NCI-H1417 (cell line): Measurements from ENCODE around the gene VPS4A.

Experiments
- DNase-seq, 3 experiments: peaks; one replicate each; lab custom pipeline; 2025; lab: John Stamatoyannopoulos, UW

The VPS4A gene

DNA sequence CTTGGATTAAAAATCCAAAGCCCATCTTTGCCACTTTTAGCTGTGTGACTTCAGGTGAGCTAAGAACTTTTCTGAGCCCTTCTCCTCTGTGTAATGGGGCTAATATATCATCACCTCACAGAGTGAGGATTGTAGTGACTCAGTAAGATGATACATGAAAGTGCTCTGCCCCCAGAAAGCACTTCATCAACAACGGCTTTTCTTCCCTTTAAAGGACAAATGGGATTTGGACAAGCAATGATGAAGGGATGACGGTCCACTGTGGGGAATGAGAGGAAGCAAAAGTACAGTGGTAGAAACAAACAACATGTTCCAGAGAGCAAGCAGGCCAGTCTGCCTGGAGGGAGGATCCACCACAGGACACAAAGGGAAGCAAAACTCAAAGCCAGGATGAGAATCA lies 54.8 kb downstream of the VPS4A start:
- no peak for DNase-seq

DNA sequence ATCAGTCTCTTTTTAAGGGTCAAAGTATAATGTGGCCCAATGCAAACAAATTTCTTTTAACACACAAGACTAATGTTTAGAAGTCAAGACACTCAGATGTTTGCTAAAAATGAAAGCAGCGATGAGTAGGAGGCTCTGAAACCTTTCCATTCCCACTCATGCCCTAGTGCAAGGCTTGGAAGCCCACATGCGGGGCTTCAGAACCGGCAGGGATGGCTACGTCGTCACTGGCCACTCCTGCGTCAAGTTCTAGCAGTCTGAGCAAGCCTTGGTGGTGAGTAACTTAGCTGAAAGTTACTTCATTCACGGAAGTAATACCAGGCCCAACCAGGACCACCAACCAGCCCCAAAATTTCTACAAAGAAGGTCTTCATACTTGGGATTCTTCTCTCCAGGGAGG lies 55.3 kb downstream of the VPS4A start:
- DNase-seq = no peak

DNA sequence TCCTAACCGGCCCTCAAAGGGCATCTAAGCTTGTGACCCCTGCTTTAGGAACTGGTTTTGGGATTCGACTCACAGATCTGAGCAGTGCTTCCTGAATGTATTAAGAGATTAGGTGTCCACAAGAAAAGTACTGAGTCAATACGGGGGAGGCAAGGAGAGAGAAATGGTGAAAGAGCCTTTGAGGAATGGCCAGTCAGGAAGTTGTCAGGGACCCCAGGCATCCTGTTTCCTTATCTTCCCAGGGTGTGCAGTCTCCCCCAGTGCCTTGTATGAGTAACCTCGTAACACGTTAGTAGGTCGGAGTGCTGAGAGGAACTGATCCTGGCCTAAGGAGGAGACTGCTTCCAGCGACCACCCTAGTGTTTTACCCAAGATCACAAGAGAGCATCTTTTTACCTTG lies 56.8 kb downstream of the VPS4A start:
- no peak for DNase-seq

DNA sequence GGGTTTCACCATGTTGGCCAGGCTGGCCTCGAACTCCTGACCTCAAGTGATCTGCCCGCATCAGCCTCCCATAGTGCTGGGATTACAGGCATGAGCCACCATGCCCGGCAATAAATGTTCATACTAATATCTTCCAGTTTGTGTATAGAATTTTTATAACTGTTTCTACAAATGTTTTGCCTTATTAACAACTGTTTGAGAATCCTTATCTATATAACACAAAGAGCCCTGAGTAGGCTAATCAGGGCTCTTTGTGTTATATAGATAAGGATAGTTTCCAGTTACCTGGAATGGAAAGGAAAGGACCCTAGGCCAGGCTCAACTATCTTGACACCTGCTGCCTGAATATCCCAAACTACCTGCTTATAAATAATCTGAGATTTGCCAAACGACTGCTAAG lies 57.7 kb downstream of the VPS4A start:
- no peak for DNase-seq

DNA sequence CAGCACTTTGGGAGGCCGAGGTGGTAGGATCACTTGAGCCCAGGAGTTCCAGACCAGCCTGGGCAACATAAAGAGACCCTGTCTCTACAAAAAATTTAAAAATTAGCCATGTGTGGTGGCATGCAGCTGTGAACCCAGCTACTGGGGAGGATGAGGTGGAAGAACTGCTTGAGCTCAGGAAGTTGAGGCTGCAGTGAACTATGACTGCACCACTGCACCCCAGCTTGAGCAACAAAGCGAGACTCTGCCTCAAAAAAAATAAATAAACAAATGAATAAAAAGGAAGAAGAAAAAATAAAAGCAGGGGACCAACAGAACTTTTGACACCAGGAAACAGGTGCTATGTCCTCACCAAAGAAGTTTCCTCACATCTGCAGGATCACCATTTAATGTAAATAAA lies 60.4 kb downstream of the VPS4A start:
- no peak for DNase-seq

DNA sequence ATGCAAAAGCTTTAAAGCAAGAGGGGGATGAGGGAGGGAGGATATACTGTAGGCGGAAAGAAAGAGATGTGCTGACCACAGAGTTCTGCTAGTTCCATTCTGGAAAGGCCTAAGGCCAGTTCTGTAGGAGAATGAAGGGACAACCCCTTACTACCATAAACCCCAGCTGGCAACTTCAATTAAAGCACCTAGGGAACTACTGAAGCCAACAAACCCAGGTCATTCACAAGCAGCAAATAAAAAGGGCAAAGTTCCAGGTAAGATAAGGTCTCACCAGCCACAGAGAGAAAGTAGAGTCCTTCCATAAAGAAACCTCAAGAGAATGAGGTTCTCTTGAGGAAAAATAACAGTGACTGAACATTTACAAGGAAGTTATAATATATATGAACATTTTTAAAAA lies 61.9 kb downstream of the VPS4A start:
- no peak for DNase-seq
